ELF-1 (cell line): ENCODE measurements around the gene GINS1.
"Not testable (repeated sequence)": the region's sequence is repeated elsewhere in the genome, so short reads cannot be mapped to it uniquely, and the experiment has no call there.

Experiments
- DNase-seq: peaks from one replicate; pipeline ENCODE4 v3.0.0-alpha.2; 2016; ENCODE audit warnings: low read depth, low spot score

GINS1 gene

DNA sequence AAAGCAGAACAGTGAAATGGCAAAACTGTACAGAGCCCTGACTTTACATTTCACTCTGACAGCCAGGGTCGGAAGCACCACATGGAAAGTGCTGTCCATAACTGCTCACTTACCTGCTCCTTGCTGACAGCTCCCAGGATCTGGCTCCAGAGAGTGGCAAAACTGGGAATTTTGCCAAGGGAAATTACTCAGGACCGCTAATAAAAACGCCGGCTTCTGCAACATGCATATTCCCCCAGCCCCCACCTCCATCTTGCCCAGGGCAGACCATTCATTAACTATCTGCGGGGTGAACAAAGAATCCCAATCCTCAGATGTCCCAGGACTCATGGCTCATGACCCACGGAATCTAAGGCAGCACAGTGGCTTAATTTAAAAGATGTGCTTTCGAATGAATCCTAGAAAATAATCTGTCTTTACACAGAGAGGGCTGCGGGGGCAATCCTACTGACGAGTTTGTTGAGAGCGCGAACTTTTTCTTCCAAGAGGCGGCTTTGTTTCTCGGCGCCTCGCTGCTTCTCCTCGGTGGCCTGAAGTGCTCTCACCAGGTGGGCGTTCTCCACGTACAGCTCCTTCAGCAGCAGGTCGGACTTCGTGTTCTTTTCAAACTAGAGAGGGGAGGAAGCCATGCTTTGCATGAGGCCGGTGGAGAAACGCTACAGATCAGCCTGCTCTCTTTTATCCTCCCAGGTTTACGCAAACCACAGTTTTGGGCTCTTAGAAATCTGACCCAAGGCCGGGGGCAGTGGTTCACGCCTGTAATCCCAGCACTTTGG lies 45.8 kb downstream of the GINS1 start:
- DNase-seq, result peak; percentile 39

DNA sequence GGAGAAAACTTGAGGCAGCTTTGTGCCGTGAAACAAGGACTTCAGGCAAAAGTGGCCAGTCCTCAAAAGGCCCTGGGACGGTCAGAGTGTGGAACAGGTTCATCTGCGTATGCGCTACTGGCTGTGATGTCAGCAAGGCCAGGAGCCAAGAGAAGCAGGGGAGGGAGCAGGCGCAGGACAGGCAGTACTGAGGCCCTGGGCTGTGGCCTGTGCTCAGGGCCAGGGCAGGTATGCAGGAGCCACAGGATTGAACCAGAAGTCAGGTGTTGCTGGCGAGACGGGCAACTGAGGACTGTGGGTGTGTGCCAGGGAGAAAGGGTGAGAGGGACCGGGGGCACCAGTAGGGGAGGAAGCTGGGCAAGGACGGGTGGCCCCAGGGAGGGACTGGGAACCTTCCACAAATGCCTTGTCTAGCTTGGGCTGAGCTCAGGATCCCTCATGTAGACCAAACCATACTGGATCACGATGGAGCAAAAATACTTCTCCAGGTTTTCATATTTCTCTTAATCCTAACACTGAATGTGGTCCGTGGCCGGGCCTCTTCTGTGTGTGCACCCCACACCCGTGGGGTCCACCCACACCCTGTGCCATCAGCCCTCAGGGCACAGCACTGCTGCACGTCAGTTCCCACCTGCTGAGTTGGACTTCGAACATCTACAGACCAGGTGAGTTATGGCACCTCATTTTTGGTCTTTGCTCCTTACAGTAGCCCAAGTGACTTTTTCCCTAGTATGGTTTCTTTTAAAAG lies 46.9 kb downstream of the GINS1 start:
- no peak for DNase-seq

DNA sequence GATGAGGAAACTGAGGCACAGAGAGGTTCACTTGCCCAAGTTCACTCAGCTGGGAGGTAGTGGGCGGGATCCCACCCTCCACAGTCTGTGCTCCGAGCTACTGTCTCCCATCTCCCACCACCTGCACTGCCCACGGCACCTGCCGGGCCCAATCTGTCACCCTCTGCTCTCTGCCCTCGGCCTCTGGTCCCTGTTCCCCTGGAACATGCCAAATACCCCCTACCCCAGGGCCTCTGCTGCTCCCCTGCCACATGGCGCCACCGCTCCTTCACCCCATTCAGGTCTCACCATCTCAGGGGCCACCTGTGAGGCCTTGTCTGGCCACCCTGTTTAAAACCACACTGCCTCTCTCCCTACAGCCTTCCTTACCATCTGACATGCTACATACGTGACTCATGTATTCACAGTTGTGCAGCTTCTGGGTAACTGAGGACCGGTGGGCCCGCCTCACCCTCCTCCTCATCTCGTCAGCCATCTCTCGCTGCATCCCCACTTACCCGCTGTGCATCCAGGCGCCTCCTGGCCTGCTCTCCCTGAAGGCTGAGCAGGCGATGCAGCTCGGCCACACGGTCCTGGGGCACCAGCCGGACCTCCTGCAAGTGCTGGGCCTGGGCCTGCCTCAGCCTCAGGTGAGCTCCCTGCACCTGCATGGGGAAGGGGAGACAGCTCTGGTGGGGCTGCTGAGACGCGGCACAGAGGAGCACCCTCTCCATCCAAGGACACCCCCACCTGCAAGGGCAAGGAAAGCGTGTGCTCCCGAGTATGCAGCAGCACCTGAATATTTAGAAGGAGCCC lies 50.6 kb downstream of the GINS1 start:
- no peak for DNase-seq

DNA sequence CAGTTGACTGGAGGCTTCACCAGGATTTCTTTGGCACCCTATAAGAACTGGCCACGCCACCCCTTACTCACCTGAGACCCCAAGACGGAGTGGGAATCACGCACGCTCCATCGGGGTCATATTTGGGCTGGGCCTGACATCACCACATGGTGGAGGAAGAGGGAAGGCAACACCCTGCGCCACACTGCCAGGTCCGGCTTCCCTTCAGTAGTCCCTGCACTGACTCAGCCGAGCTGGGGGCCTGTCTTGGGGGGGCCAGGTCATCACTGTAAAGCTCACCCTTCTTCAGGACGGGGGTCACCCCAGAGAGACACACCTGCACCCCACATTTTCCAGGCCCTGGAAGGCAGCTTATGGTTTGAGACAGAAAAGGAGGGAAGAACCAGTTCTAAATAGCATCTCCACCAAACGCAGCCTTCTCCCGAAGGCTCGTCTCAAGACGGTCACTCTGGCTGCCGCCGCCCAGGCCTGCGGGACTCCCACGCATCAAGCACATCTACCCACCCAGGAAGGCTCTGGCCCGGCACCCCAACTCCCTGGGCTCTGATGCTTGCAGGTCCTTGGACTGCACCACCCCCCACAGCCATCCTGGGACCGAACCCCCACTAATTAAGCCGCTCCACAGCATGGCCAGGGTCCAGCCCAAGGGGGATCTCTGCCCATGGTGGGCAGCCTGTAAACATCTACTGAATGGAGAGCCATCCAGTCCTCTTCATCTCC lies 51.8 kb downstream of the GINS1 start:
- DNase-seq, result no peak

DNA sequence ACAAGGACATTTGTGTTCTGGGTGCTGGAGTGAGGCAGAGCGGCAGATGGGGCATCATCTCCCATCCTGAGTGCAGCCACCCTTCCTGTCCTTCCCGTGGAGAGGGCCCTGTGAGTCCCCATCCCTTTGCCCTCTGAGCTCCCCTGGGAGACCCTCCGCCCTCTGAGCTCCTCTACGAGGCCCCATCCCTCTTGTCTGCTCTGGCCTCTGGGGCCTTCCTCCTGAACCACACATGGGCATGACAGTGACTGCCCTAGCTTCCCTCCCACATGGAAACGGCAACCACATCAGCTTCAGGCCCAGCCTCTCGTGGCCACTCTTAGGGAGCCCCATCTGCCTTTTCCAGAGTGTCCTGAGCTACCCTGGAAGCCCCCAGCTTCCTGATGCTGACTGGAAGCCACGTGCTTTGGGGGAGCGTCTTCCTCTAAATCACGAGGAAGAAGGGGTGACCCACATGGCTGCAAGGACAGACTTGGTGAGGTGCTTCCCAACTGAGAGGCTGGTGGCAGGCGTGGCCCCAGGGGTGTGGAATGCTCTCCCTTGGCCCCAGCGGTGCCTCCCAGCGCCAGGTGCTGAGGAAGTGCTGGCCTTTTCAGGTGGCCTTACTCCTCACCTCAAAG lies 52.6 kb downstream of the GINS1 start:
- no peak for DNase-seq

DNA sequence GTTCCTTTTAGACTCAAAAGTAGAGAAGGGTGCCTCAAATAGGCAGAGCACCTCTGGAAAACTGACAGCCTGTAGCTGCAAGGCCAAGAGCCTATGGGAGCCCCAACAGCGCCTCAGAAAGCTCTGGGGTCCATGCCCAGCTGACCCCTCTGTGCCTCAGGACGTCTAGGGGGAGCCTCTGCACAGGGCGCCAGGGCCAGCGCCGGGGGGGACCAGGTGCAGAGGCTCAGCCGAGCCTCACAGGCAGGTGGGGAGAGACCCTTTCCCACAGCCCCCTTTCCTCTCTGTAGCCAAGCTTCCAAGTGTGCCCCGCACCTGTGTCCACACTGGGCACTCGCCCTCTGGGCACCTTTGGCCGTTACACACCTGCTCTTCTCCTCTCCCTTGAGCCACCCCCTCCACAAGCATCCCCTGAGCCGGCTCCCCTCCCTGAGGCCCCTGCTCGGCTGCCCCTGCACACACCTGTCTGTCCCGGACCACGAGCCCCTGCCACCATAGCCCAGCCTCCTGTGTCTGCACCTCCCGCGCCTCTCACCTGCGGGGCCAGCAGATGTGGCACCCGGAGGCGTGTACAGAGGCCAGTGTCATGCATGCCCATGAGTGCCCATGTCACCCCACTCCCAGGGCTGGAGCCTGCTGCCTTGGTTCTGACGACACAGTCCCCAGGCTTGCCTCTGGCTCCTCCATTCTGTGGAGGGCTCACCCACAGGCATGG lies 53.2 kb downstream of the GINS1 start:
- no peak for DNase-seq

DNA sequence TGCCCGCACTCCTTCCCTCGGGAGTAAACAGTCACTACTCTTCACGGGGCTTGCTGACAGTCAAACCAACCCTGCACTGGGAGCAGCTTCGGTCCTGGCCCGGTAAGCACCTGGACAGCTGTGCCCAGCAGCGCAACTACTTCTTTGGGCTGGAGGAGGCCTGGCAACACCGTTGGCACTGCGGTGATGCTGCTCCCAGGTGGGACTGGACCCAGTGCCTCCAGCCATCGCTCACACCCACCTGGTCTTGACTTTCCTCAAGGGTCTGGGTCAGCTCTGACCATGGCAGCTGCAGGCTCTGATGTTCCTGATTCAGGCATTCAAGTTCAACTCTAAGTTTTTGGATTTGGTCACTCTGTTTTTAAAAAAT lies 53.8 kb downstream of the GINS1 start:
- DNase-seq, result no peak

DNA sequence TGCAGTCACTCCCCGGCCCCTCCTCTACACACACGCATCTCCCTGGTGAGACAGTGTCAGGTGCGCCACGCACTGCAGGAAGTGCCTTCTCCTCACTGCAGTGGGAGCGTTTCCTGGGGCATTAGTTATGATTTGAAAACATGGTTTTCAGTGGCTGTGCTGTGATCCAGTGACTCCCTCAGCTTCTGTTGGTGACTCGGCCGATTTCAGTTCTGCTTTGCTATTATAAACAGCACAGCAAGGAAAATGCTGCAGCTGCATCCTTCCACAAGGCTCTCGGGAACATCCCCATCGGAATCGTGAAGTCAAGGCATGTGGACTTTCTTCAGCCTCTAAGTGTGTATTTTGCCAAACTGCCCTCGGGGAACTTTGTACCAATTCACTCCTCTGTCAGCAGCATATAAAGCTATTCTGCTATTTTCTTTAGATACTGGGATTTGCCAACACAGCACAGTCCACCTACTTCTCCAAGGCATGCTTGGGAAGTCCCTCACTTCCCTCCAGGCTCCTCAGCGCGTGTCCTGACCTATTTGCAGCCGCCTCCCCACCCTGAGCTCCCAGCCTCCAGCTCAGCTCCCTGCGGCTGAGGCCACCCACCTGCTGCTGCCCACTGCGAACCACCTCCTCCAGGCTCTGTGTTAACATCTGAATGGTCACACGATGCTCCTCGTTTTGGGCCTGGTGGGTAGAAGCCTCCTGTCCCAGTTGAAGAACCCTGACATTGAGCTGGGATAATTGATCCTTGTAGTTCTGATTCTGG lies 54.5 kb downstream of the GINS1 start:
- no peak for DNase-seq

DNA sequence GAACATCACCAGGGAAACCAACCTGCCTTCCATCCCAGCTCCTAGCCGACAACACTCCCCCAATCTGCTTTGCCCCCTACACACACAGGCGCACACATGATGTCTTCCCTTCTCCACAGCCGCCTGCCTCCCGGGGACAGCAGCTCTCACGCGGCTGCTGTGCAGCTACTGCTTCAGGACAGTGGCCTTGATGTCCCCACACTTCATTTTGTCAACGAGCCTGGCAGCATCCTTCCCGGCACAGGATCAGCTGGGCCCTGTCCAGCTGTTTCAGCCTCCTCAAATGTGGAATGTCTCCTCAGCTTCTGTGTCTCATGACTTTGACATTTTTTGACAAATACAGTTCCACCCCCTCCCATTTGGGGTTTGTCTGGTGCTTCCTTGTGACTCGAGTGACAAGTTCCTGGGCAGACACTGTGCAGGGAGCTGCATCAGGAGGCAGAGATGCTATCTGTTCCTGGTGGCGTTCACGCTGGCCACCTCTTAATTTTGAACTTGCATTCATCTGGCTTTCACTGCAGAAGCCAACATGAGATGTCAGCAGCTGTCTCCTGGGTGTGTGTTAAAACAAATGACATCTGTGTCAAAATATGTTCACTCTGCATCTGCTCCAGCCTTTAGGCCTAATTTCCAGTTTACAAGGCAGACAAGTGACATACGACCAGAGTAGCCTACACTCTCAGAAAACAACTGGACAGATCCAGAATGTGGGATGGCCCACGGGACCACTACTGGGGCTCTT lies 57.2 kb downstream of the GINS1 start:
- DNase-seq, result no peak

DNA sequence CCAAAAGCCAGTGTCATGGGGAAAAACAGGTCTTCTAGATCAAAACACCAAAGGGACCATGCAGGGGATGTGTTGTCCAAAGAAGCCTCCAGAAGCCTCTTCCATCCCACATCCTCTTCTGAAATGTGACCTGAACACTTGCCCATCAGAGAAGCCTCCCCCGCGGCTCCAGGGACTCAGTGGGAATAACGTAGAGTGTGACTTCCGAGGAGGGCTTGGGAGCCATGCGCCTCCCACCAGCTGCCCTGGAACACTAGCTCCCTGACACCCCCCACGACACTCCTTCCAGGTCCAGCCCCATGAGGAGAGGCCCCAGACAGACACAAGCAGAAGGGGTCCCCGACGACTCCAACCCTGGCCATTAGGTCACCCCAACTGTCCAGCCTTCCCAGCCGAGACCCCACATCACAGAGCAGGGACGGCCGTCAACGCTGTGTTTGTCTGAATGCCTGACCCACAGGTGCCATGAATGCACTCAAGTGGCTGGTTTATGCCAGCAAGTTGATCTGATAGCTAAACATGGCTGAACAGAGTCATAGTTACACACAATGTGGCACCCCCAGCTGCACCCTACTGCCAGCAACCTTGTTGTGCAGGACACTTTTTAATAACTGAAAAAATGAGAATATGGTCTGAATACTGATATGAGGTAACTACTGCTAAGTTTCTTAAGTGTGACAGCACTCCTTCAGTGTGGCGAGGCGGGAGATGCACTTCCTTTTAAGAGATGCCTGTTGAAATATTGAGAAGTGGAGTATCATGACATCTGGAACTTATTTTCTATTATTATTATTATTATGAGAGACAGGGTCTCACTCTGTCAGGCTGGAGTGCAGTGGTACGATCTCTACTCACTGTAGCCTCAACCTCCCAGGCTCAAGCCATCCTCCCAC lies 58.0 kb downstream of the GINS1 start:
- DNase-seq, result no peak

DNA sequence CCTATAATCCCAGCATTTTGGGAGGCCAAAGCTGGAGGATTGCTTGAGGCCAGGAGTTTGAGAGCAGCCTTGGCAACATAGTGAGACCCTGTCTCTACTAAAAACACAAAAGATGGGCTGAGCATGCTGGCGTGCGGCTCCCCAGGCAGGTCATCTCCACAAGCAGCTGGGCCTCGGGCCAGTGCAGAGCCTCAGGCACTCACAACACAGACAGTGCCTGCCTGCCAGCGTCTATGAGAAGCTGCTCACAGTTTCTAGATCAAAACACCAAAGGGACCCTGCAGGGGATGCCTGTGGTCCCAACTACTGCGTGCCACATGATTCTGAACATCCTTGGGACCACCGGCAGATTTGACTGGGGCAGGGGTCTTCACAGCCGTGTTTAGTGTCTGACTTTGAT lies 59.4 kb downstream of the GINS1 start:
- no peak for DNase-seq

DNA sequence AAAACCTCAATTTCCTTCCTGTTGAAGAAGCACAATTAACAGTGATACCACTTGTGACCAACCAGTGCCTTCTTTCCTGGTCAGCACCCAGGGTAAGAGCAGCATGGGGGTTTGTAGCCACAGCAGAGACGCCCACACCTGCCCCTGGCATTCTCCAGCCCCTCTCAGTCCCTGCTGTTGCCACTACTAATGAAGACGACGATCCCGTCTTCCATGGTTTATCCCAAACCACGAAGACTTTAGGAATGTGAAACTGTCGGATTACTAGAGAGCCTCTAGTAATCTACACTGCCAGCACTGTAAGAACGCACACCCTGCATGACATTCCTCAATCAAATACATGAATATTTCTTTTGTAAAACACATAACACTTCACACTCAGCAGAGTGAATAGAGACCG lies 60.0 kb downstream of the GINS1 start:
- DNase-seq, result no peak

DNA sequence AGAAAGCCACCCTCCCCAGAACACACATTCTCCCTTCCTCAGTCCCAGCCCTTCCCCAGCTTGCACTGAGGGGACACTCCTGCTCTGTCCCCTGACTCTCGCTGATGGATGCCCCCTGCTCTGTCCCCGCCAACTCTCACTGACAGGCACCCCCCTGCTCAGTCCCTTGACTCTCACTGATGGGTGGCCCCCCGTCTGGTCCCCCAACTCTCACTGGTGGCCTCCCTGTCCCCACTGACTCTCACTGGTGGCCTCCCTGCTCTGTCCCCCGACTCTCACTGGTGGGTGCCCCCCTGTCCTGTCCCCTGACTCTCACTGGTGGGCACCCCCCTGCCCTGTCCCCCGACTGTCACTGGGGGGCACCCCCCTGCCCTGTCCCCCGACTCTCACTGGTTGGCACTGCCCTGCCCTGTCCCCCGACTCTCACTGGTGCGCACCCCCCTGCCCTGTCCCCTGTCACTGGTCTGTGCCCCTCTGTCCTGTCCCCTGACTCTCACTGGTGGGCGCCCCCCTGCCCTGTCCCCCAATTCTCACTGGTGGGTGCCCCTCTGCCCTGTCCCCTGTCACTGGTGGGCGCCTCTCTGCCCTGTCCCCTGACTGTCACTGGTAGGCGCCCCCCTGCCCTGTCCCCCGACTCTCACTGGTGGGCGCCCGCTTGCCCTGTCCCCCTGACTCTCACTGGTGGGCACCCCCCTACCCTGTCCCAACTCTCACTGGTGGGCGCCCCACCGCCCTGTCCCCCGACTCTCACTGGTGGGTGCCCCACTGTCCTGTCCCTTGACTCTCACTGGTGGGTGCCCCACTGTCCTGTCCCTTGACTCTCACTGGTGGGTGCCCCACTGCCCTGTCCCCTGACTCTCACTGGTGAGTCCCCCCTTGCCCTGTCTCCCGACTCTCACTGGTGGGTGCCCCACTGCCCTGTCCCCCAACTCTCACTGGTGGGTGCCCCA lies 60.9 kb downstream of the GINS1 start:
- no peak for DNase-seq

DNA sequence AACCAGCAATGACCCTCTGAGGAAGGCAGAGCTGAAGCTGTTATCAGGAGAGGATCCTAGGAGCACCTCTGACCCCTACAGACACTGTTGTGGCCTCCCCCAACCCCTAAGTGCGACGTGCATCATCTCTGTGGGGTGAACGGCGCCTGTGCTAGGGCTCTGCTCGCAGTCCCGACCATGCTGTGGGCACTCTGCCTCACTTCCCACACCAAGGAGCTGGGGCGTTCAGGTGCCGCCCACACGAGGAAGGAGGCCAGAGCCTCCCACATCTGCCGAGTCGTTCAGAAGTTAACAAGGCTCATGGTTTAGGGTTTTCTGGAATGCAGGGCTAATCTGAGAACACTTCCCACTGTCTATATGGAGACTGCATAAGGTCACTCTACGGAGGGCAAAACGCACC lies 62.1 kb downstream of the GINS1 start:
- no peak for DNase-seq

DNA sequence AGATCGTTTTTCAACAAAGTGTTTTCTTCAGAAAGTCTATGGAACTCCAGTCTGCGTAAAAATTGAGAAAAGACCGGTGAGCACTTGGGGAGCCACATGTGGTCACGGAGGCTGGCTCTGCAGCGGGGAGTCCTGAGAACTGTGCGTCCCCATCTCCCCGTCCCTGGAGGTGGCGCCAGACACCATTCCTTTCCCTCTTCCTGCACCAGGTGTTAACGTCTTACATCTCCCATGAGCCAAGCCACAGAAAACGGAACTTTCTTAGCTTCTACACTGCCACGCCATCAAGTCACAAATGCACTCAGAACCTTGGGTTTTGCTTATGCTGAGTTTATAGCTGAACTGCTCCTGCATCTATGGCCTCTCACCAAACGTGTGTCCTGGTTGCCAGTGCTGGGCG lies 62.6 kb downstream of the GINS1 start:
- peak; percentile 79 for DNase-seq

DNA sequence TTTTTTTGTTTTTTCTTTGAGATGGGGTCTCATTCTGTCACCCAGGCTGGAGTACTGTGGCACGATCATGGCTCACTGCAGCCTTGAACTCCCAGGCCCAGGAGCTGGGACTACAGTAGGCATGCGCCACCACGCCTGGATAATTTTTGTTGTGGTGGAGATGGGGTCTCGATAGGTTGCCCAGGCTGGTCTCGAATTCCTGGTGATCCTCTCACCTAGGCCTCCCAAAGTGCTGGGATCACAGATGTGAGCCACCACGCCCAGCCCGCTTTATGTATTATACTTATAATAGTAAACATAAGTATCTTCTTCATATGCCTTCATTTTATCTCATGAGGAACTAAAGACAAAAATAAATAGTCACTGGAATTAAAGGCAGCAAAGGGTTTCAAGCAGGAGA lies 63.5 kb downstream of the GINS1 start:
- no peak for DNase-seq

DNA sequence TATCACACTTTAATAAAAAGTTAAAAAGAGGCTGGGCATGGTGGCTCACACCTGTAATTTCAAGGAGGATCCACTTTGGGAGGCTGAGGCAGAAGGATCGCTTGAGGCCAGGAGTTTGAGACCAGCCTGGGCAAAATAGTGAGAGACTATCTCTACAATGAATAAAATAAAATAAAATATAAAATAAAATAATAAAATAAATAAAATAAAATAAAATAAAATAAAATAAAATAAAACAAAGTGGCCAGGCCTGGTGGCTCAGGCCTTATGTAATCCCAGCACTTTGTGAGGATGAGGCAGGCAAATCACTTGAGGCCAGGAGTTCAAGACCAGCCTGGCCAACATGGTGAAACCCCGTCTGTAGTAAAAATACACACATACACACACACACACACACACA lies 65.8 kb downstream of the GINS1 start:
- DNase-seq, result not testable (repeated sequence)
